Hematopoietic multipotent progenitor cell treated with erythropoietin and hydrocortisone succinate and interleukin-3 and kit ligand, for 8 days (in vitro differentiated cells): ENCODE measurements around the gene RGL1.

Source experiments
- DNase-seq: peaks from one replicate; pipeline ENCODE4 v3.0.0-alpha.2; 2015

The RGL1 gene

DNA sequence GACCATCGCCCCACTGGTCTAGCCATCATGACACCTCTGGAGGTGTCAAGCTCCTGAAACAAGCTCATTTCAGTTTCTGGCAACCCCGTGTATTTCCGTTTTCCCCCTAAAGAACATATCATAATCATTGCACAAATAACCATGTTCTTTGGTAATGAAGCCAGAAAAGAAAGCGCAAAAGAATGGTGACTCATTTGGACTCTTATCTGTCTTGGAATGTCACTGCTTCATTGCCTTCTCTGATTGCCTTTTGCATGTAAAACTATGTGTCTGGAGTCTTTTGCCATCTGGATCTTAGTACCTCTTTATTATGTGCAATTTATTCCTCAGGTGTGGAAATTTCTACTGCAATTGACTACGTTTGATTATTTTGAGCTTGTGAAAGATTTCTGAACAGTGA lies 122.1 kb downstream of the RGL1 start:
- DNase-seq: no peak

DNA sequence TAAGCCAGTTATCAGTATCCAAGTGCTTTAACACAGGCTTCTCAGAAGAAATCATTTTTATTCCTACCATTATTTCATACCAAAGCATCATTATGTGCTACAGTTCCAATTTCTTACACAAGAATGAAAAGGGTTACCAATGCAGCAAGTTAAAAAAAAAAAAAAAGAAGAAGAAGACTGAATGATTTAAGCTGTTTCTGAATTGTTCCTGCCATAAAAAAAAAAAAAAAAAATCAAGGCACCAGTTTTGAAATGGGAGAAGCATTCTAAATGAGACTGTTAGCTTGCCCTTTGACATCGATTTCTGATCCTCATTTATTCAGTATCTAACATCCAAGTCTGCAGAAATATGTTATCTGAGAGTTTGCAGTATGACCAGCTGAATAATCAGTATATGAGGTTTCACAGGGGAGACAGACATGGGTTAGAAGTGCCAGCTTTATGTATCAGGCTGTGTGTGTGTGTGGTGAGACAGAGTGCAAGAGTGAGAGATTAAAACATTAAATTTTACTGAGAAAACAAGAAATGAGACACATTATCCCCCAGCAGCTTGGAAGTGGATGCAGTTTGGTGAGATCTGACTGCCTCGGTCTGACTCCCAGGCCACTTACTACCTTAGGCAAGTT lies 126.8 kb downstream of the RGL1 start:
- DNase-seq: no peak

DNA sequence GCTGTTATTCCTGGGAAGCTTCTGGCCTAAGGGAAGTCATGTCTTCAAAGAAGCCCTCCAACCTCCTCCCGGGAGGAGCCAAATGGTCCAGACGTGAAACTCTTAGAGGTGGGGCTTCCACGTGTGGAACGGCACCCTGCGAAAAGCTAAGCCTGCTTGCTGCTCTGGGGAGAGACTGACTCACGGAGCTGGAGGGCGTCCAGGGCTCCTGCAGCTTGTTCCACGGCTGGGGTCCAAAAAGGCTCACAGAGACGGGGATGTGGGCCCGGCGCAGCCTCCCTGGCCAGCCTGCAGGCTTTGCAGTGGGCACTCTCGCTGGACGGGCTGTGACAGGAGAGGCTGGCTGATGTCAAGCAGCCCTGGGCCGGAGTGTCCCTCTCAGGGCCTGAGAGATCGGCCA lies 127.5 kb downstream of the RGL1 start:
- DNase-seq: no peak

DNA sequence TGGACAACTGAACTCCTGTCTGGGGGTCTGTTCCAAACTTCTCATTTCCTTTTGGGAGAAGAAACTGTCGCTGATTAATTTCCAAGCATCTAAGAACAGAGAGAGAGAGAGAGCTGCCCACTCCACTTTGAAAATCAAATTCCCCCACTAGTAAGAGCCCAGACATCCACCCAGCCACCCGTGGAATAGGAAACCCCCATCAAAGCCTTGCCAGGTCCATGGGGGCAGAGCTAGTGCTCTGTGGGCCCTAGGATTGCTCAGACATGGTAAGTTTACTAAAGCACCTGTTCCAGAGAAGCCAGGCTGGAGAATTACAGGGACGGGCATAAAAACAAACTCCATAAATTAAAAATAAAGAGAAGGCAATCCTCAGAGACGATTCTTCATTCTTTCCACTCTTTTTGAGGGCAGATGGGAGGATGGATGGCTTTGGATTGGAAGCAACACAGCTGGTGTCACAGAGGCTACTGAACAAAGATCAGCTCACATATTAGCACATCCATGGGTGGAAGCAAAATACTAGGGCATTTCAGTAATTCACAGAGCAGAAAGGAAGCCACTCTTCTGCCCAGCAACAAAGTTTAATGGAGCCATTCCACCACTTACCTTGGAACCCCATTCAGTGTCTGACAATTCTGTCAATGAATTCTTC lies 128.7 kb downstream of the RGL1 start:
- DNase-seq: no peak

DNA sequence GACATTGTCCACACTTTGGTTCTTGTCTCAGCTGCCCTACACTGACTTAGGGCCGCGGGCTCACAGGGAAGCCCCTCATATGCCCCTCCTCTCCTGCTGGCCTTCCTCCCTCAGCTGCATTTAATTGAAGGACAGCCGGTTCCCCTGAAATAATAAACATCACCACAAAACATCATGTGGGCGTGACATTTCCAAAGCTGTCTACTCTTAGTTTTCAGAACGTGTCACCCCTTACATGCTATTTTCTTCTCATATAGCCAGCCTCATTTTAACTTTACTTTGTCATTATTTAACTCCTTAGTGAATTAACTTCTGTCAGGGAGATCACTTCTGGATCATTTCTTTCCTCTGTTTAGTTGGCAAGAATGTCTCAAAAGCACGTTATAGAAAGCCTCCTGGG lies 129.4 kb downstream of the RGL1 start:
- DNase-seq: no peak

DNA sequence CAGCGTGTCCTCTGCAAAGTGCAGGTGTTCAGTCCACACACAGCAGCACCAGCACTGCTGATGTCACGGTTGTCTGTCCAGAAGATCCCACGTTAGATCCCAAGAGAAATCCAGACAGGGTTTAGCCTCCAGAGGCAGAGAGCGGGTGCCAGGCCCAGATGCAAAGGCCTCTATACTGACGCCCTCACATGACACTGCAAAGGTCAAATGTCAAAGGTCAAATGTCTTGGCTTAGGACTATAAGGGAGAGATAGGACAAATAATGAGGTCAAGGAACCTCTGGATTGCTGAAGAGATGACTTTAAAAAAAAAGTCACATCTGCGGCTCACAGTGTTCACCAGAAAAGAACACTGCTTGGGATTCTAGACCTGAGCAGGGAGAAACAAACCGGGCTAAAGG lies 131.1 kb downstream of the RGL1 start:
- DNase-seq: no peak

DNA sequence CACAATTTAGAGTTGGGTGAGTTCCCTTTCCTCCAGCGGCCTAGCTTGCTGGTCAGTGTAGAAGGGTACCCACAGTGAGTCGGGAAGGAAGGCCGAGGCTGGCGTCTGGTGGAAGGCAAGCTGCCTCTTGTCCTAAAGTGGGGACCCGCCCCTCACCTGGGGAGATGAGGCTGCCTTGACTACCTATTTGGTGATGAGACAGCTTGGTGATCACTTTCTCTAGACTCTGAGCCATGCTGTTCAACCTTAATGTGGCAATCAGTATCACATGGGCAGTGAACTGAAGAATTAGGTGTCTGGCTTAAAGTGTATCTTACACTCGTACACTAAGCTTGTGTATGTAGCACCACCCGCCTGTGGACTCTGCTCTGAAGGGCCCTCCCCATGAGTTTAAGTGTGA lies 131.9 kb downstream of the RGL1 start:
- no peak for DNase-seq

DNA sequence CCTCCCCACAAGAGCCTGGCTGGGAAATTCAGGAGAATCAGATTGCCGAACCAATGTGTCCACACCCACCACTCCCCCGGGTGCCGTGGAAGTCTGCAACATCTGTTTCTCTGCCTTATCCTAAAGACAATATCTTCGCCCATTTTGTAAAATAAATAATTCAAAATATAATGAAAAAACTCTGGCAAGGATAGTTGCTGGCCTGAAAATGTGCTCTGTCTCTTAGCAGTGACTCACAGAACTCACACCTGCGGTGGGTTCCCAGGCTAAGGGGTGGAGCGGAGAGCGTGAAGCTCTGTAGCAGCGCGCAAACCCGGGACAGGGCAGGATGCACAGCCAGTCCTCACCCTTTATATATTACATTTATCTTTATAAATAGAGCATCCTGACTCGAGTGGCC lies 132.7 kb downstream of the RGL1 start:
- DNase-seq: no peak

DNA sequence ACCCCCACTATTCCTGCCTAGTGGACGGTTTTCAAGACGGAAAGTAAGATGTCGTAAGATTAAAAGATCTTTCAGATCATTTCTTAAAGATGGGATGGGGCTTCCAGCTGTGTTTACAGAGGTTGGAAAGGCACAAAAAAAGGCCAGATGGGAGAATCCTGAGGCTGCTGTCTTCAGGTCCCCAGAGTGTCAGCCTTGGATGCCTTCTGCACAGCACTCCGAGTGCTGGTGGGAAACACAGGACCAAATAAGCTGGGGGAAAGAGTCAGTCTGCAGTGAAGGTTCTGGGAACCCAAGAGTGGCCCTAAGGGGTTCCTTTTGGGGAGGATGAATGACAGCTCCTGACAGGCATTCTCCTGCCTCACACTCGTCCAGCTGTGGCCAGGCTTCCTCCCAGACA lies 136.1 kb downstream of the RGL1 start:
- no peak for DNase-seq

DNA sequence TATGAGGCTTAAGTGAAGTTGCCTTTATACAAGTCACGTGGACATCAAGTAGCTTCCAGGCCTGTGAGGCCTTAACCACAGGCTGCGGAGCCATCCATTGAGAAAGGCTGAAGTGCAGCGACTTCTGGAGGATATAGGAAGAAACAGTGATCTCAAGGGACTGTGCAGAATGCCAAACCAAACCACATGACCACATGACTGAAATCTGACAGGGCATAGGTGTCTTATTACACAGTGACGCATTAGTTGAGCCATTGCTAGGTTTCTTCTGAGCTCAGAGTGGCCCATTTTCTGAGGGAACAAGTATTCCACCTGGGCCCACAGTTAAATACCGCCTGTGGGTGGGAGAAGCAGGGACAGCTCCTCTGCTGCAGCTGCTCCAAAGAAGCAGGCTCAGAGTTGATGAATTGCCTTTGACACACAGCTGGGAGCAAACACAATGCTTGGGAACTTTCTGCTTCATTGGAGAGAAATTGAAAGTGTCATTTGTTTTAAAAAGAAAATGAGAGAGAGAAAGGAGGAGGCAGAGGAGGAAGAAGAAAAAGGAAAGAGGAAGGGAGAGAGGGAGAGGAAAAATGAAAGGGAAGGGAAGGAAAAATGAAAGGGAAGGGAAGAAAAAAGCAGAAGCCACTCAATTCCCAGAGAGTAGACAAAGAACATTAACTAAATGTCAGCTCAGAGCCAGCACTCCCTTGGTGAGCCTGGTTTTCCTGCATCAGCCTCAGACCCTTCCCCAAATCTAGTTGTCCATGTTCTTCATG lies 138.2 kb downstream of the RGL1 start:
- no peak for DNase-seq

DNA sequence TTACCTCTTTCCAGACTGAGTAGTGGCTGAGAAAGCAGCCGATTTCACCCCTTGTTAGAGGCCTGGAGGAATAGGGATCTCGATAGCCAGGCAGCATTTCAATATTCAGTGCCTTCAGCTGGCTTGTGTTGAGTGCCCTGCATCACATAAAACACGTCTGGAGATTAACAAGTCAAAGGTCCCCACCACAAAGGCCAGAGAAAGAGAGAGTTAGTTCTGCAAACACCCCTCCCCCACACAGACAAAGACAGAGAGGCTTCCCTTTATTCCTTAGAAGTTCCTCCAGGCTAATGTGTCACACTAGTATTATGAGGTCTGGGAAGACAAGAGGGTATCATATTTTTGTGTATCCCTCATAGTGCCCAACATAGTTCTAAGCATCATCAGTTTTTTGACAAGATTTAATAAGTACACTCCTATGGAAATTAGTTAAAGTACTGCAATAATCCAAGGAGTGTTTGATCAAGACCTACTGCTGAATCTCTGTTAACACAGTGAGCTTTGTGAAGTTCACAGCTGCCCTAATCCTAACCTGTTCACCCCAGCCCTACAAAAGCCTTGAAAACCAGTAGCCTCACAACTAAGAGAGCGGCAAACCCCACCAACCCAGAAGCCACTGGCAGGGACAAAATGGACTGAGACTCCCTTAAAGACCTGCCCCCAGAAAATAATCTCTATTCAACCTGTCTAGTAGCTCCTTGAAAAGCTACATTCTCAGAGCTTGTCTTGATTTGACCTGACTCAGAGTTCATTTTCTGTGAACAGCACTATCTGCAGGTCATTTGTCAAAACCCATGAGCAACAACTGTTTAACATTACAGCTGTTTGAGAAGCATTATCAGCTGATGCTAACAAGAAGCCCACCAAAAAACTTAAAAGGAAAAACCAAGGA lies 140.8 kb downstream of the RGL1 start:
- DNase-seq: no peak

DNA sequence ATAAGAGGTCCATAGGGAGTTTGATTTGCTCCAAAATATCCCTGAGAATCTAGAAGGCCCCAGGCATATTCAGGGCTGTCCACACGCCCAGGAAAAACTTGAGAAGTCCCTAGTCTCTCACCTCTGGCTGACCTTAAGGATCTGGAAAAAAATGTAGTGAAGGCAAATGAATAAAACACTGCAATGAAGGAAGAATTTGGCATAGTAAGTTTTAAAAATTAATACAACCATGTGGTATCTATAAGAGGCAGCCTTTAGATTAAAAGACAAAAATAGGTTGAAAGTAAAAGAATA lies 141.3 kb downstream of the RGL1 start:
- no peak for DNase-seq

DNA sequence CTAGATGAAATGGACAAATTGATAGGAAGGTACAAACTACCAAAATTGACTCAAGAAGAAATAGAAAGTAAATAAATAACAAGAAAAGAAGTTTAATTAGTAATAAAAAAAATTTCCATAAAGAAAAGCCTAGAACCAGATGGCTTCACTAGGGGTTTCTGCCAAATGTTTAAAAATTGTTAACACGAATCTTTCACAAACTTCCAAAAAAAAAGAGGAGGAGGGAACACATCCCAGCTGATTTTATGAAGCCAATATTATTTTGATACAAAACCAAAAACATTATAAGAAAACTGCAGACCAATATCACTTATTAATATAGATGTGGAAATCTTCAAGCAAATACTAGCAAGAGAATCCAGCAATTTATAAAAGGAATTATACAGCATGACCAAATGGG lies 143.1 kb downstream of the RGL1 start:
- no peak for DNase-seq

DNA sequence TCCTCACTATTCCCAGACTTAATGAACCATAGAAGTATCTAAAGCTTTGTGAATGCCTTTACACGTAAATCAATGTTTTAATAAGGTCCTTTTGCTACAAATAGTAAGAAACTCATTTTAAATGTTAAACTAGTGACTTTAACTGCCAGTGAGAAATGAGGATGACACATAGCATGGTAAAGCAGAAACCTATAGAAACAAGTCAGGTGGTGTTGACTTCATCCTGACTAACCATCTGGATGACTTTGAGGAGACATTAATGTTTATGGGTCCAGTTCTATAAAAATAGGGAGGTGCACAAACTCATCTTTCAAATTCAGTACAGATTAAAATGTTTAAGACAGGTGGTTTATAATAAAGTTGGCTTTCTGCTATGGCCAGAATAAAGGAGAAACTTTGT lies 147.2 kb downstream of the RGL1 start:
- no peak for DNase-seq

DNA sequence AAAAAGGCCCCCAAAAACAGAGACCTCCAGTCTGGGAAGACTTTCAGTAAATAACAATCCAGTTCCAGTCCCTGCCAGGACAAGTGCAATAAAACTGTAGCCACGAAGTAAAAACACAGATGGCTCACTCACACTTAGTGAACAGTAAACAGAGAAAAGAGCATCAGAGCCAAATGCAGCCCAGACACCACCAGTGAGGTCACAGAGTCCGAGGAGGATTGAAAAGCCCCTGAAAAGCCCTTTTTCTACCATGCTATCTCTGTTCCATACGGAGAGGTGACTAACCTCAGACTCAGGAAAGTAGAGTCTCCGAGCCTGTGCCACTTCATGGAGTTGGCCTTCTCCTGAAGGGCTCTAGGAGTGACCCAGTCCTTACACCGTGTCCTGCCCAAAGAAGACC lies 148.1 kb downstream of the RGL1 start:
- DNase-seq: no peak

DNA sequence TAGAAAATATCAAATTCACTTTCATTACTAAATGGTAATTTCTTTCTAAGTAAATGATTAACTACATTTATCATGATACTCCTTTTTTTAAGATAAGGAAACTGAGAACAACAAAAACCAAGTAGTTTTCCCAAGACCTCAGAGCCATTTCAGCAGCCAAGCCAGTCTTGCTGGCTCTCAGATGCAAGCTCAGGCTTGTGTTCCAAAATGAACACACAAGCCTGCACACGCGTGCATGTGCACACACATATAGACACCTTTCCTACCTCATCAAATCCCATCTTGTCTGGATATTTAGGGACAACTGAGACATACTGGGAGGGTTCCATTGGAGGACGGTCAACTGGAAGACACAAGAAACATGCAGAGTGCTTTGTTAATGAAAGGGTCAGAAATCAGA lies 149.6 kb downstream of the RGL1 start:
- no peak for DNase-seq

DNA sequence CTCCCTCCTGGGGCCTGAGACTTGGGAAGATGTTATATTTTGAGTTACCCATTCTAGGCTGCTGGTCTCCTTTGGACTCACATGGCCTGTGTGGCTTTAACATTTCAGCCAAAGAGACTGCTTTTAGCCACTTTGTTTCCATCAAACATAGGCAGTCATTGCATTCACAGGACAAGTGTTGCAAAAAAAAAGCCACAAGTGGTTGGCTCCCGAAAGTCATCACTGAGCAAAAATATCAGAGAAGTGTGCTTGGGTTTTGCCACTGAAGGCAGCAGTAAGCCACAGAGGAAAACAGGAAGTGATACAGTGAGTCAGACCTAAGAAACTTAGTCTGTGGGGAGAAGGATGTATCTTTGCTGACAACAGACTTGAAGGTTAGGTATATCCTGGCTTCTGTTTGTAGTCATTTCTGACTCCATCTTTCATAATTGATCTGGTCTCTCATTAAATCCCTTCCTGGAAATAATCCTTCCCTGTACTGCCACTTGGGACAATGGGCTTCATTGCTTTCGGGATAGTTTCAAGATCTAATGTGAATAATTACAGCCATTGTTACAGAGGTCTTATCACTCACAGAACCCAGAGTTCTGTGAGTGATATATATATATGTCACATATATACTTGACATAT lies 151.8 kb downstream of the RGL1 start:
- DNase-seq: peak; percentile 54

DNA sequence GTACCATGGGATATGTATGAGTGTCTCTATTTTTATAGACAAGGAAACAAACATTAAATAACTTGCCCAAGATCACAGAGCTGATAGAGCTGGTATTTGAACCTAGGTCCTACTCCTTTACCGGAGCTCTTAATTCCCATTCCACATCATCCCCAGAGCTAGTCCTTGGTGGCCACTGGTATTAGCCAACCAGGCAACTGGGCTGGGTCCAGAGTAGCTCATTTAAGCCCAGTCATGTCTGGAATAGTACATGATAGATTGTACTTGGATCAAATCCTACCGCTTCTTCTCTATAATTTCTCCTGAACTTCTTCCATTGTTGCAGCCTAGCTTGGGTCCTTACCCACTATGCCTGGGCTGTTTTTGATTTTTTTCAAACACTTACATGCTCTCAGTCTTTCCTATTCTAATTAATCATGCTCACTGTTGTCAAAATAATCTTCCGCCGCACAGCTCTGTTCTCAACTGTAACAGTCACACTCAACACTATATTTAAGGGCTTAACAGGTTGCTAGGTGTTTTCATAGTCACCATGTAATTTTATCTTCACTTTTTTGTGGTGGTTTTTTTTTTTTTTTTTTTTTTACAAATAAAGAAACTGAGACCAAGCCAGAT lies 152.4 kb downstream of the RGL1 start:
- DNase-seq: no peak

DNA sequence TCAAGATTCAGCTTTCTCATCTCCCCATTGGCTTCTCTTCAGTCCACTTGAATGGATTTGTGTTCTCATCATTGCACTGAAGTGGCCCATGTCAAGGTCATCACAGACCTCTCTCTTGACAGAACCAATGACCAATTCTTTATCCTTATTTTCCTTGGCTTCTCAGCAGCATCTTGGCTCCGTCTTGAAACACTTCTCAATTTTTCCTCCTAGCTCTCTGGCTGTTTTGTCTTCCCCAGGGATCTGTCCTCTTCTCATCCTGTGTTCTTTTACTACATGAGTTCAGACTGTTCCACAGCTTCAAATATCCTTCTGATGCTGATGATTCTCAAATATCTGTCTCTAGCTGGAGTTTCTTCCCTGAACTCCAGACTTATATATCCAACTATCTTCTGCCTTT lies 154.0 kb downstream of the RGL1 start:
- no peak for DNase-seq

DNA sequence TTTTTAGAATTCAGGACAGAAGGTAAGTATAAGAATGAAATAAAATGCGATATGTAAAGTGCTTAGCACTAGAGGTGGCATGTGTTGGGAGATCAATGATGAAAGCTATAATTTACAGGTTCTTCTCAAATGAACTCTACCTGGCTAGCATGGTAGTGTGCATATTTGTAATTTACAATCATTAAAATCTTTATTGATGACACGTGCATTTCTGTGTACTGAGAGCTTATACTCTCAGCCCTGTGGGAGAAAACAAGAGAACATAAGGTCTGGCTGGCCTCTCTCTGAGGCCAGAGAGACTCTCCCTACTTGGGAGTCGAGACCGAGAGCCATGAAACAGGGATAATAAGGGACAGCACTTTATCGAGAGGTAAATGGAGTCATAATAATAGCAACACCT lies 156.2 kb downstream of the RGL1 start:
- no peak for DNase-seq

DNA sequence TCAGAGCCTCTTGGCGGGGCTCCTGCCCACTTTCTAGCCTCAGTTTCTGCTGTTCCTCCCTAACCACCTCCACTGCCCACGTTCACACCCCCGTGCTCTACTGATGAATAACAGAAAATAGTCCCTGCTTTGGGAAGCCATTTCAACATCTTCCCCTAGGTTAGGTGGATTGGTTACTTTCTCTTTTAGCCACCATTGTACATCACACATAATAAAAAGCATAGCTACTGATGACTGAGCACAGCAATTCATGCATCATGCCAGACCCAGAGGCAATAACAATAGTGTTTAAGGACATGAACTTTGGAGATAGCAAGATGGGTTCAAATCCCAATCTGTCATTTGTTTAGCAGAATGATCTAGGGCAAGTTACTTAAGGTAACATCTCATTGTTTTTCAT lies 158.0 kb downstream of the RGL1 start:
- DNase-seq: no peak

DNA sequence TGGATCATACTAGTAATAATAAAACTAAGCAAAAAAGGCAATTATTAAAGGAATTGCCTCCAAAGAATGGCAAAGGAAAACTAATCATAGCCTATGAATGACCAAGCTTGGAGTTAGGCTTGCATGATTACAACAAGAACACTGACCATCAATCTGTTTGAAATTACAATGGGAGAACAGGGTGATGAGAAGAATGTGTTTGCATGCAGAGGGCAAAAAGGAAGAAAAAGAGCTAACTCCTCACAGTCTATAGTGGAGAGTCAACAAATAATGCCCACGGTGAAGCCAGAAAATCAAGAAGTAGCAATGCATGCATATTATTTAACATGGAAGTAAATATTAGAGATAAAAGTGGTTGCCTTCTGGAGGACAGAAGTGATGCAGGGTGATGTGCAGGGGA lies 160.8 kb downstream of the RGL1 start:
- no peak for DNase-seq

DNA sequence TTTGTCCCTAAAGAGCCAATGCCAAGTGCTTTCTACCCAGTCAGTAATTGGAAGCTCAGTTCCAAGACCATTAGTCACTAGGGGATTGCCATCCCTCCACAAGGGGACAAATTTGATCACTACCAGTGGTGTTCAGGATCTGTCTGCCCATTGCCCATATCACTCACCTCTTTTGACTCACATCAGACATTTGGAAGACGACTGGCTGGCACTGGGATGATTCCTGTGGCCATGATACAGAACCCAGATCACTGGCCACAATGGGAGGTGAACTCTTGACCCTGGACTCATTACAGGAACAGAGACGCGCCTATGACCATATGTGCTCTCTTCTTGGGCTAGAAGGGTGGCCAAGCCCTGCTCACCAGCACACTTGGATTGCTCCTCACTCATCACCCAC lies 161.6 kb downstream of the RGL1 start:
- no peak for DNase-seq
